GM19452 (cell line): ENCODE results near the gene ARPP21.

ENCODE experiments used
- ATAC-seq: cut with Tn5 transposase; IDR thresholded peaks from one replicate; pipeline ENCODE4 v1.9.1; 2021; ENCODE audit not compliant: unreplicated experiment

ARPP21 gene

DNA sequence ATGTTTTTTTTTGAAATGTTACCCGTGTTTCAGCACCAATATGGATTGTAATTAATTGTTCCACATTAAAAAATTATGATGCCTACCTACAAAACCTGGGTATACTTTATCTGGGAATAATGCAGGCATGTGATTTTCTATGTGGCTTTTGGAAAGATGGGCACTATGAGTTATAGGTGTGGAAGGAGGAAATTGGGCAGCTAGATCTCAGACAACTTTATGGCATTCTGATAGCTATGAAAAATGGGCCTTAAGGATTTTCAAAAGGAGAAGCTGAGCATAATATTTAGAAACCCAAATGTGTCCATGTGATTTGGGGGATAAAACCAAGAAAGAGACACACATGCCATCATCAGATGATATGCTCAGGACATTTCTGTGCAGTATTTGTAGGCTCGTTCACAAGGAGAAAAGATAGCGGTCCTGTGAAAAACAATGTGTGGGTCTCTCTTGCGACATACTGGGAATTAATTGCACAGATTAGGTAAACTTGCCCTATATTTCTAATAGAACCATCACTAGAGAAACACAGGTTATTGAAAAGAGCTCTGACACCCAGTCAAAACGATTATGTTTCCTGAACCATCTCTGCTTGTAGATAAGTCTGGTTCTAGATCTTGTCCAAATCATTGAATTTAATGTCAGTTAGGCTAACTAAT is 35.3 kb downstream of the ARPP21 start:
- no peak for ATAC-seq

DNA sequence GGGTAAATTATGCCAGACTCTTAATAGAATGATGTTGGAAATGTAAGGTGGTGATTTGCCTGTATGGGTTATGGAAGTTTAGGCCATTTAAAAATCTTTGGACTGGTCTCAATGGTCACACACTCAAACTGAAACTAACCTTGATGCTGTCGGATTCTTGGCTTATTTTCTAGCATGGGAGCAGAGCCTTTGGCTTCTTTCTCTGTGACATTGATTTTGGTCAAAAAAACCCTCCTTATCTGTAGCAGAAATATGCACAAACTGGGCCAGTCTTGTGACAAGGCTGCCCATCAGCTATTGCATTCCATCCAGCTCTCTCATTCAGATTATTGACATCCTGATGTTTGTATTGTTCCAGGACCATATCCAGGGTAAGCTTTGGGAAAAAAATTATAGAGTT is 35.9 kb downstream of the ARPP21 start:
- no peak for ATAC-seq

DNA sequence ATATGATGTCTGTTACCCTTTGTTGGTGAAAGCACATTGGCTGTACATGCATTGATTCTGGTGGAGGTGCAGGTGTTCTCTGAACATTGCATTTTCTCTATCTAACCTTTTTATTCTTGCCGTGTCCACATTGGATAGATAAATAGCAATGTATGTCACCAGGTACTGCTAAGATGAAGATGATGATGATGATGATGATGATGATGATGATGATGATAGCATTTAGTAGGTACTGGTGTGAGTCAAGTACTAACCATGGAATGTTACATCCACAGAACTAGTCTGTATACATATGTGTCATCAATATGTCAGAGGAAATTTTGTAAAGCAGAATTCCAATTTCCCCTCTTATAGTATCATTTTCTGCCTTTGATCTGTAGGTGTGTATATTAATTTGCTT is 36.3 kb downstream of the ARPP21 start:
- no peak for ATAC-seq

DNA sequence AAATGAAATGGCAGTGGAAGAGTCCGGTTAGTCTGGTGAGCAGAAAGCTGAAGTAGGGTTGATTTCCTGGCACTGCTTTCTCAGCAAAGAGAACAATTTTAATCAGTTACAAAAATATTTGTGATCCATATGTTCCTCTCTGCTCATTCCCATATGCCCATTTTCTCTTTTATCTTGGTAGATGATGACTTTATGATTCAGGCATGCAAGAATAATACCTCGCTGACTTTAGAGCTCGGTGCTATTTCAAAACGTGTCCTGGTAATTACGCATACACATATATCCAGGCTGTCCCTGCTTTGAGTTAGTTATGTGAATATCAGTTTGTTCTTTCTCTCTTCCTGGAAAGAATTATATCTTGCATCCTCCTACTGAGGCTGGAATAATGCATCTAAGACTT is 38.5 kb downstream of the ARPP21 start:
- ATAC-seq = no peak

DNA sequence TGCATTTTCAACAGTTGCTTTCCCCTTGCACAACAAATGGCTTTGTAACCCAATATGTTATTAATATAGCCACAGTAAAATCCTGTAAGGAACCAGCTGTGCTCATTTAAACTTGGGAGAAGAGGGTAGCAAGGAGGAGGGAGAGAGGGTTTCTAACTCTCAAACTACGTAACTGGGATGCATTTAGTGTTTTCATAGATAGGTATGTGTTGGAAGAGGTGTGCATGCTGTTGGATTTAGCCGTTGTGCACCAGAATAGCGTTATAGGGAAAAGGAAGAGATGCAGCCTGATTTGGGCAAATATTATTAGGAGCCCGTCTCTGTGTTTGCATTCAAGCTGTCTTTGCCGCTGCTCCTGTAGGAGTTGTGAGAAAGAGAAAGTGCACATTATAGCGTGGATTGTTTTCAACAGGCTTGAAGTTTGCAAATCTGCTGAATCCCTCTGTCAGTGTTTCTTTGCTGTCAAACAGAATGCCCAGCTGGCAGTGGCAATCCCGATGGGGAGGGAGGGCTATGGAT is 39.4 kb downstream of the ARPP21 start:
- no peak for ATAC-seq

DNA sequence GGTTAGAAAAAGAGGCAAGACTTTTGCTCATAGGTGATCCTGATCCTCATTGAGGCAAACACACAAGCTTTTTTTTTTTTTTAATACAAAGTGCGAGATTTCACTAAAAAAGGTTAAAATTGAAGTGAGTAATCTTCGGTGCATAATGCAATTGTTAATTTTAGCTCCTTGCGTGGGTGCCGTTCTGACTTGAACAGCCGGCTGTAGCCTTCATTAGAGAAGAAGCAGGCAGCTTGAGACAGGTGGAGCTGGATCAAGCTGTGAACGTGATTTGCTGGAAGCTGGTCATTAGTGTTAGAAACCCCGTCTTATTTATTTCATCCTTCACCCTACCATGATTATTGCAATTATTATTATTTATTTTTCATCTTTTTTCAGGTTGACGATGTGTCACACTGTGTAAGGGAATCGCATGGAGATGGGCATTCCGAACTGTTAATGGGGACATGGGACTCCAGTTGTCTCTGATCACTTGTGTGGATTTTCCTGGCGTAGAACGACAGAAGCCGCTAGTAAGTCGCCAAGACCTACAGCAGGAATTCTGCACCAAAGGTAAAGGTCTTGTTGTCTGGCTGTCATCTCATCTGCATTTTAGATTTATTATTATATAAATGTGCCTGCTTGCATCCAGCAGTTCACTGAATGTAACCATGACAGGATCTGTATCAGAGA is 40.2 kb downstream of the ARPP21 start:
- no peak for ATAC-seq

DNA sequence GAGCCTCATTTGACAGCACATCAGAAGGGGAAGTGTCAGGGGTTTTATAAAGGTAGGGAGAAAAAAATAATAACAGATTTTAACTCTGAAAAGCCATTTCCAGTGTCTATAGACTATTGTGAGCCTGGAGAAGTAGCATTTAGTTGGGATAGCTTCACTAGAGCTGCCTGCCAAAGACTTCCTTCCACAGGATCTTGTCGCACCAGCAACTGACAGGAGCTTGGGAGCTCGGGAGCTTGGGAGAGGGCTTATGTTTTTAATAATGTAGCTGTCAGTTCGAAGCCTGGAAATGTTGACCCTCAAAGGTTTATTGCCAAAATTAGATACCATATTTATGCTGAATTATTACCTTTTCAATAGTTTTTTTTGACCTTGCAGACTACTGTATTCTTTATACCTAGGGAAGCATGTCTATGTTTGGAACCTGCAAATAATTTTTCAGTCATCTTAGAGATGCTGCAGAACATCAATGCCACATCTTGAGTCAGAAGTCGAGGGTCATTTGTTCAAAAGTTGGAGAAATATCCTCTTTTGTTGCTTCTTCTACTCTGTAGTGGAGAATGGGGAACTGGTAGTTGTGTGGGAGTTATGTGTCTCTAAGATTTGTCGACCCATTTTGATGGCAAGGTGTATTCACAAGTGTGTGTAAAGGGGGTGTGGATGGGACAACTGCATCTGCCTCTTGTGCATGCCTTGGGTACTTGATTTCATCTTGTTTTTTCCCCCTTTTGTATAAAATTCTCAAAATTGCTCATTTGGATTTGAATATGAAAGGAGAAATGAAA is 41.7 kb downstream of the ARPP21 start:
- no peak for ATAC-seq

DNA sequence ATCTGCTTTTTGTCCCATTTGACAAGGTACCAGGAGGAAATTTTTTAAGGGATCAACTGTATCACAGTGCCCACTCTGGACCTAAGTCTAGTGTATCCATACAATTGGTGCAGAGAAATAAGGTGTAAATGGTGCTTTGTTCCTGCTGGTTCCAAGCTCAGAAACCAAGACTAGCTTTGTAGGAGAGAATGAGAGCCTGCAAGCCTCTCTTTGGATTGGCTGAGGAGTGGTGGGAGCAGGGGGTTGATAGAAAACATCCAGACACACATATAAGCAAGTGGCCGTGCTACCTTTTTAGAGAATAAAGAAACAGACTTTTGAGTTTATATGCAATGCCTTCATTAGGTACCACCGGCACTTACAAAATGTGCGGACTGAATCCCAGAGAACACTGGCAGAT is 45.8 kb downstream of the ARPP21 start:
- no peak for ATAC-seq

DNA sequence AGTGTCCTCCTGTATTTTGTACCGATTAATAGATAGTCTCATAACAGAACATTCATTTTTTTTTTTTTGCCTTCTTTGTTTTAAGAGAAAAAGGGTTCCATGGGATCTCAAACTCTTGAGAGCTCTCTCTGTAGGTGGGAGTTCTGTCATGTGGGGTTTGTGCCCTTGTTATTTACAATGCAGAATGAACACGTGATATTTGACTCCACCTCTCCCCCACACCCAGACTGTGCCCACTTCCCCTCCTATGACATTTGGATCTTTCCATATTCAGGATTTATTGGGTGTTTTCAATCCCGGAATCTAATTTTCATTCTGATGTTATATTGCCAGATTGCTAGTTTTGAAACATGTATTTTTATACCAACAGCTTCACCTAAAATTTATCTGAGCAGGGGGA is 49.5 kb downstream of the ARPP21 start:
- ATAC-seq = no peak

DNA sequence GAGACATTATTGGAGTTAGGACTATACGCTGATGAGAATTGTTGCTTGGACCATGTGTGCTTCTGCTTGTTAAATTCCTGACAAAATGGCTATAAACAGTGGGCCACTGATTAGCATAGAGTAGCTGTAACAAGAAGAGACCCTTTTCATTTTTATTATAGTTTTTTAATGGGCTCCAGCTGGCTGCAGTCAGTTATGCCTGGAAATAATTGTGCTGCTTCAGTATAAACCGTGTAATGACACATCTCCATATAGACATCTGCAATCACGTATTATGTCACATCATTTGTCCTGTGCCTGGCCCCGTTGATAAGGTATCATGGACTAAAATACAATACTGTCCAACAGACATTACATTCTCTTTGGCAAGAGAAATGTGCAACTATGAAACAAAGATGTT is 50.9 kb downstream of the ARPP21 start:
- no peak for ATAC-seq

DNA sequence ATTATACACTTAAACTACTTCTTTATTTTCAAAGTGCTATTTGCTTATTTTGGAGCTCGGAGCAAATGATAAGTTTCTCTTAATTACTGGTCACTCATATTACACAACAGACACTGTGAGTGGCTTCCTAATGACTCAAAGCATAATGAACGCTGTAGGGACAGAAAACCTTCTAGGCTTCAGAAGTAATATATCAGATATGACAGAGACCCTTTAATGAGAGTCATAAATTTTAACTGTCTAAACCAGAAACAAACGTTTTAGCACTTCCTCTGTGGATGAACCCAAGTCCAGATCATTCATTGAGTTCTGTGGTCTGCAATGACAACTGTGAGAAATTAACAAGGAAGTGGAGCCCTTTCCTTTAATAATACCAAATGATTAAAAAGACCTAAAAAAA is 66.6 kb downstream of the ARPP21 start:
- ATAC-seq = no peak

DNA sequence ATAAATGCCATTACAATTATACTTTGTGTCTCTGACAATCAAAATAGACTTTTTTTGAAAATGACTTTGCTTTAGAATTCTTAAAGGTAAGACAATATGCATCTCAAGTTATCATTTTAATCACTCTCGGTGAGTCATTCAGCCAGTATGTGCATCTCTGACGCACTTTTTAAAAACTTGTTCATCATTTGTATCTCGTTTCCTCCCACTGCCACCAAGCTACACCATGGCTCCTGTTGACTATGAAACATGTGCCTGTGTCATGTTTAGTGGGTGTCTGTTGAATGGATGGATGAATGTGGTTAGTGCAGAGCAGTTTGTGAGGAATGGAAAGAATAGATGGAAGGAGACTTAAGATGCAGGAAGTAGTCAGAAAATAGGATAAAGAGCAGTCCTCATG is 68.6 kb downstream of the ARPP21 start:
- ATAC-seq = no peak

DNA sequence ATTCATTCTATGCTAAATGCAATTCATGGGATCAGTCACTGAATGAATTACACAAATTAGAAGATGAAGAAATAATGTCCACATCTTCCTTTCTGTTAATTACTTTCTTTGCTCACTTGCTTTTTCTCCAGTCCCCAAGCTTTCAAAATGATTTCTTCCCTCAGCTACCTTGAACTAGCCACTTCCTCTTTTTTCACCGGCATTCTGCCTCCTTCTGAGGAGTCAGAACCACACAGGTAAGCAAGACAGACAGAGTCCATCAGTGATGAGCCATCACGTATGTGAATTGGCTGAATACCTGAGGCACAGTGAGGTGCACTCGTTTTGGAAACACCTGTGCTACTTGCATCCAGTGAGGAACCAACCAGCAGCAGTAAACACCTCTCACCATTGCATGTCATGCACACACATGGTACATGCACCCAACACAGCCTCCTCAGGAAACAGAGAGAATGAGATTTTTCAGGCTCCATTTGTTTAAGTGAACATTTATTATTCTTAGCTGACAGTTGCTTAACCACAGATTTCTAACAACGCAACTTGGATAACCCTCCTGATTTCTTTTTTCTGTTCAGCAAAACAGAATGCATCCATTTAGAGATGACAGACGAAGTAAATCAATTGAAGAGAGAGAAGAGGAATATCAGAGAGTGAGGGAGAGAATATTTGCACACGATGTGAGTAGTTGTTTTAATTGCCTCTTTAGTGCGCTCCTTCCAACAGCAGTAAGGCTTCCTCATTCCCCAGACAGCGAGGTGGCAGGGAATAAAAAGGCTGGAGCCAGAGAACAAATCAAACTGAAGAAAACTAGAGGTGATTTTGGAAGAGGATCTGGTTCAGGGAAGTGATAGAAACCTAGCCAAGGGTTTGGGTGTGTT is 69.3 kb downstream of the ARPP21 start:
- no peak for ATAC-seq

DNA sequence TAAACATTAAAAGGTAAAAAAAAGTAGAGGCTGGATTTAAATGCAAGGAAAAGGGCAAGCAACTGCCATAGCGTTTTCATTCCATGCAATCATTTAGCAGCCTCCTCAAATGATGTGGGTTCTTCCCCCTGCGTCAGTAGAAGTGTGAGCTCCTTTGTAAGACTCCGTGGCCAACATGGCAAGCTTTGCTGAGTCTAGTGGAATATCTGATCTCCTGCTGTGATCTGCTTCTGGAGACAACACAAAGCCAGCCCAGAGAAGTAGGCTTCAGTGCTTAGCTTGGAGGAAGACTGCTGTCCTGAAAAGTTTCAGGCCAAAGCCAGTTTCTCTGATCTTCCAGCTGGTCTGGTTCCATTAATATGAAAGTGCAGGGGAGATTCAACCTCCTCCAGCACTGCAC is 70.4 kb downstream of the ARPP21 start:
- ATAC-seq = no peak

DNA sequence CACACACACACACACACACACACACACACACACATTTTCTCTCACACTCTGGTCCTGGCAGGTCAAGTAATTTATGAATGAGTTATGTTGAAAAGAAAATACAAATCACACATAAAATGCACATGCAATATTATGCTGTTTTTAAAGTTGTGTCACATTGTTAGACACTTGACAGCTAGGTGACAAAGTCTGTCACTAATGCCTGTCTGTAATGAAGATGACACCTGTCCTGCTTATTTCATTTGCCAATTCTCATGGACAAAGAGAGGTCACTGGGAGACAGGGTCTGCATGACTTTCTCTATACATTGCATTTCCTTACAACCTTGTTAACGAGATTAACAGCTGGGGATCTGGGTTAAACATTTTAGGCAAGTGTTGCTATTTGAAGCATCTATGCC is 71.2 kb downstream of the ARPP21 start:
- ATAC-seq = no peak

DNA sequence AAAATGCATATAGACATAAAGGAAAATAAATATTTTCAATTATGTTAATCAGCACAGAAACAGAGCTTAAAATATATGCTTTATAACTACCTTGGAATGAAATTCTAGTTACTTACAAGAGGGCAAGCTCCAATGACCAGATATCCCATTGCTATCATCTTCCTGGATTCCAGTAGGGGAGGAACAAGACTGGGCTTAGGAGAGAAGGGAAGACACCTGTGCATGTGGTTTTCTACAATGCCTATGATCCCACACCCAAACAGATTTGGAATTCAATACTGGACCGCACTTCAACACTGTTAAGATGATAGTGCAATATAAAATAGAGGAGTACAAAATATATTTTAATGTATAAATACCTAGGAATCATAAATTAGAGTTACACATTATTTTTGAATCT is 79.6 kb downstream of the ARPP21 start:
- ATAC-seq = no peak

DNA sequence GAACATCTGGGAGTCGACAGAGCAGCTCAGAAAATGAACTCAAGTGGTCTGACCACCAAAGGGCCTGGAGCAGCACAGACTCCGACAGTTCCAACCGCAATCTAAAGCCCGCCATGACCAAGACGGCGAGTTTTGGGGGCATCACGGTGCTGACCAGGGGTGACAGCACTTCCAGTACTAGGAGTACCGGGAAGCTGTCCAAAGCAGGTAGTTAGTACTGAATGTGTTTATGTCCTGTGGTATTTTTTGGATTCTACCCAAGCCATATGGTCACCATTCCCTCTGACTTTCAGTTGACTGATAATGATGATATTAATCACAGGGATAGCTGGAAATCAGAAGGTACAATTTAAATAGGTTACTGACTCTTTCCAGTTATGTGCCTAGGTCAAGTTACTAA is 82.3 kb downstream of the ARPP21 start:
- ATAC-seq = no peak

DNA sequence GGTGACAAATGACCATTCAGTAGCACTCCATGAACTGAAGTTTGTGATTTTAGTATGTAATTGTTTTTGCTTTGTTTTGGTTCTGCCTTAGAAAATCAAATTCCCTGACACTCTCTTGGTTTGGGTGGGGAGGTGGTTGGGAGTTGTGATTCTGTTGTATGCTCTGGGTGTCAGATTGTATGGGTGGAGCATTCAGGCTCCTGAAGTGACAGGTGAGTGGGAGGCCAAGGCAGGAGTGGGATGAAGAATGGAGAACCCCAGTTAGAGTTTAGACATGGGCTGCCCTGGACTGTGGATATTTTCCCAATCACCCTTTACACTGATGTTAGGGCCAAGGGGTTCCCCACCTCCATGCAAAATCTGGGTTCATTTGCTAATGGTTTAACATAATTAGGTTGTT is 83.6 kb downstream of the ARPP21 start:
- ATAC-seq = no peak

DNA sequence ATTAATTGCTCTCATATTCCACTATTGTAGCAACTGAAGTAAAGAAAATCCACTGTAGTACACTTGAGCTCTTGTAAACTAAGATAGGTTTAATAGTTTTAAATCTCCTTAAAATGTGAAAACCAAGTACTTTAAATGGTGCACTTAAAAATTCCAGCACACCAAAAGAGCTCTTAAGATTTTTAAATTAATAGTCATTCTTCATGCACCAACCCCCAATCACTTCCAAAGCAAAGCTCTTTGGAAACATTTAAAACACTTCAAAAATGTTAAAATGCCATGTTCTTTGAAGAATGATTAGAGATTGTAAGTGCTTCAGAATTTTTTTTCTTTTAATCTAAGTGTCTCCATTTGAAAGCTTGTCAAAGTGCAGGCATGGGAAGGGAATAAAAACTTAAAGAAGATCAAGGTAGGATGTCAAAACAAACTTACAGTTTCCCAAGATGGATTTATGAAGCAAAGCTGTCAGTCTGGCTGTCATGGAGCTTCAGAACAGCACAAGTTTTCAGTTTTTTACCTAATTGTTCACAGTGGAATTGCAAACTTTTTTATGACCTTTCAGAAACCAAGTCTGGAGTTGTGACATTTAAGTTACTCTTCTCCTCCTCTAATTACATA is 84.3 kb downstream of the ARPP21 start:
- no peak for ATAC-seq

DNA sequence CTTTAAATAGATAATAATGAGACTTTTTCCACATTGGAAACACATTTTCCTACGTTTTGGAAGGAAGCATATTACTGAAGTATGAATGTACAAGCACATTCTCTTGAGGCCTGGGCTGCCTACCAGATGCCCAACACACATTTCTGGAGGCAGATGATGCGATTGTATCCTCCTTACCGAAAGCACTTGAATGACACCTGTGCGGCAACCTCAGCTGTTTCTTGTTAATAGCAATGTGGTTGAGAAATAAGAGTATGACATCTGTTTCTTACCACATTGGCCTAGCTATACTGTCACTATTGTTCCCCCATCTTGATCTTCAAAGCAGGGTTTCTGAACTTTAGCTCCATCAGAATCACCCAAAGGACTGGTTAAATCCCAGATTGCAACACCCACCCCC is 84.8 kb downstream of the ARPP21 start:
- no peak for ATAC-seq

DNA sequence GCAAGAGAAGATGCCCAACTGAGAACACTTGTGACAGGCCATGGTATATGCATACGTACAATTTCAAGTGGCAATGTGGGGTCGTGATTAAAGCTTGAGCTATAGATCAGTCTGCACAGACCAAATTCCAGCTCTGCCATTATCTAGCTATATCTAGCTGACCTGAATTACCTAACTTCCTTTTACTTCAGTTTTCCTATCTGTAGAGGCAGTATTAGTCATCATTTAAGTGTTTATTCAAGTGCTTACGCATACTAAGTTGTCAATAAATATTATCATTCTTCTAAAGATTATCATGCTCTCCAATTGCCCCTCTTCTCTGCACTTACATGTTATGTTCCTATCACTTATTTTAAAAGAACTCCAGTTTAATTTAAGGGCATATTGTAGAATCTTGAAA is 87.9 kb downstream of the ARPP21 start:
- no peak for ATAC-seq
